Measurements from ENCODE around the gene GATD1. TPM values are rescaled to one million over a fixed set of nuclear protein-coding genes. Genes with fewer than 3 reads are reported as not detected.
A peak's percentile ranks its signal among the peaks of the same experiment; 100 is the strongest.

GATD1 gene
- total and polyA plus RNA-seq, 2 donors (not counting 1 experiment from before 2014, with no cell fraction given): 62.4 to 70.0 TPM

GRCh38 chr11:723120-723883, 54.0 kb downstream of the GATD1 start:
- Histone ChIP-seq H3K36me3 (replicated peaks in 1 of 2; ENCODE audit: control extremely low read depth in 1 of 2, control insufficient read depth in 1 of 2, extremely low read depth in 1 of 2, insufficient read depth in 2 of 2, low read length in 1 of 2) (no peaks in the 10 kb centered on the region), H3K4me3 (ENCODE audit: control extremely low read depth in 1 of 5, extremely low read depth in 1 of 5, insufficient read depth in 1 of 5, low read depth in 2 of 5, low read length in 4 of 5) (peak overlapping the region in 2 of 5 experiments; percentile 32 to 35), H3K9ac (ENCODE audit: low read length) (peak overlapping the region; percentile 24), H3K79me2 (ENCODE audit: control insufficient read depth, insufficient read depth, low read length) (no peaks in the 10 kb centered on the region), H3K4me1 (ENCODE audit: control insufficient read depth in 2 of 2, insufficient read depth in 2 of 2, low read length in 2 of 2) (peaks cover 34 to 56% of the 10 kb centered on the region in 2 donors), H3K9me3 (ENCODE audit: control extremely low read depth in 1 of 3, control insufficient read depth in 2 of 3, insufficient read depth in 1 of 3, low read length in 2 of 3) (no peaks in the 10 kb centered on the region), H3K27me3 (replicated peaks in 1 of 4; ENCODE audit: control extremely low read depth in 1 of 4, control insufficient read depth in 3 of 4, insufficient read depth in 4 of 4, low read length in 3 of 4) (peaks cover 0 to 42% (median 4%) of the 10 kb centered on the region in 4 experiments), H4K20me1 (ENCODE audit: control insufficient read depth, insufficient read depth, low read length, poor library complexity, severe bottlenecking) (peaks cover 9% of the 10 kb centered on the region), H2AFZ (ENCODE audit: insufficient read depth, low read depth, low read length, poor library complexity, severe bottlenecking) (no peak overlapping the region), H3K27ac (ENCODE audit: low read length in 2 of 2) (no peak overlapping the region), H3K4me2 (replicated peaks; ENCODE audit: low read depth, low read length, poor library complexity, severe bottlenecking) (peak overlapping the region; percentile 60)
- H3K27ac Mint-ChIP-seq: peak overlapping the region; percentile 90
- POLR2A ChIA-PET: interaction anchor here (1.0 to 8.2 kb wide), 4 partner anchors 28 to 217 kb away, joined by 3 to 105 read pairs (median 6); partner anchors contain the start of genes DEAF1 and TMEM80
- peaks cover 33% of the 10 kb centered on the region for H3K4me1 Mint-ChIP-seq
- peak; percentile 74 for TF ChIP-seq CTCF (IDR thresholded peaks at IDR 0.05)
- no peak for TF ChIP-seq EZH2 (IDR thresholded peaks at IDR 0.05; ENCODE audit: borderline replicate concordance, insufficient read depth, low read depth, low read length, poor library complexity, severe bottlenecking)
- ATAC-seq (ENCODE audit: low read depth) (no peak), DNase-seq (peak; percentile 81)
- peaks cover 8% of the 10 kb centered on the region for H3K27me3 Mint-ChIP-seq
- intact Hi-C loops (cut with micrococcal nuclease): loop anchor here (1.0 to 10.0 kb wide), 4 partner anchors 26 to 186 kb away; partner anchors contain the start of genes HRAS, IRF7 and LRRC56
- peak overlapping the region; percentile 87 for H3K4me3 Mint-ChIP-seq
- H3K9me3 Mint-ChIP-seq (ENCODE audit: insufficient read depth): no peaks in the 10 kb centered on the region
- WGBS (ENCODE audit: insufficient coverage): 66% methylated on average over 3 of the region's 8 CpGs
- CTCF ChIA-PET: interaction anchor here (0.7 to 8.2 kb wide), 13 partner anchors 14 to 187 kb away, joined by 3 to 104 read pairs (median 6); partner anchors contain the start of genes DEAF1, HRAS, TALDO1 and TMEM80
